ENCODE measurements around the gene NAT14. TPM values are rescaled to one million over a fixed set of nuclear protein-coding genes. Genes with fewer than 3 reads are reported as not detected.

The NAT14 gene
- total RNA-seq, 1 experiment from 2014 or later, result 45.2 TPM

- no peak for DNase-seq
- Histone ChIP-seq H3K4me1 (peaks cover 14% of the 10 kb centered on the region), H3K27me3 (replicated peaks; ENCODE audit: control insufficient read depth, insufficient read depth, low read length) (no peaks in the 10 kb centered on the region), H3K4me3 (ENCODE audit: low read depth, low read length) (no peak overlapping the region), H3K9me3 (no peaks in the 10 kb centered on the region), H3K36me3 (ENCODE audit: control insufficient read depth, insufficient read depth, low read length) (no peaks in the 10 kb centered on the region; the same call in 1 of the 2 replicates)
- H3K36me3 Mint-ChIP-seq (ENCODE audit: insufficient read depth, unreplicated experiment), result peaks cover 19% of the 10 kb centered on the region
- H3K9me3 Mint-ChIP-seq (ENCODE audit: unreplicated experiment), result no peaks in the 10 kb centered on the region
- H3K4me1 Mint-ChIP-seq (ENCODE audit: low read depth, unreplicated experiment), result peaks cover 19% of the 10 kb centered on the region
- H3K4me3 Mint-ChIP-seq (ENCODE audit: unreplicated experiment), result no peak overlapping the region
- CTCF ChIA-PET, result interaction anchor here (0.9 kb wide), 1 partner anchor 12 kb away, joined by 4 read pairs; no protein-coding TSS in a partner anchor
- POLR2A ChIA-PET, result interaction anchor here (0.6 kb wide), 1 partner anchor 118 kb away, joined by 3 read pairs; no protein-coding TSS in a partner anchor
- peak overlapping the region; percentile 36 for H3K27ac Mint-ChIP-seq (ENCODE audit: unreplicated experiment)
- TF ChIP-seq CTCF (IDR thresholded peaks at IDR 0.05; ENCODE audit: insufficient read depth in 1 of 2, low read depth in 1 of 2, low read length in 1 of 2, severe bottlenecking in 1 of 2, unreplicated experiment in 1 of 2), result no peak
- intact Hi-C loops (cut with micrococcal nuclease; ENCODE audit: unreplicated experiment), result no loop called here
- no peaks in the 10 kb centered on the region for H3K27me3 Mint-ChIP-seq (ENCODE audit: insufficient read depth, unreplicated experiment)
- no TSS peak for BruUV-seq (replicated peaks)
These were observed 5.9 kb upstream of the NAT14 start for GRCh38 chr19:55479045-55479444.

DNA sequence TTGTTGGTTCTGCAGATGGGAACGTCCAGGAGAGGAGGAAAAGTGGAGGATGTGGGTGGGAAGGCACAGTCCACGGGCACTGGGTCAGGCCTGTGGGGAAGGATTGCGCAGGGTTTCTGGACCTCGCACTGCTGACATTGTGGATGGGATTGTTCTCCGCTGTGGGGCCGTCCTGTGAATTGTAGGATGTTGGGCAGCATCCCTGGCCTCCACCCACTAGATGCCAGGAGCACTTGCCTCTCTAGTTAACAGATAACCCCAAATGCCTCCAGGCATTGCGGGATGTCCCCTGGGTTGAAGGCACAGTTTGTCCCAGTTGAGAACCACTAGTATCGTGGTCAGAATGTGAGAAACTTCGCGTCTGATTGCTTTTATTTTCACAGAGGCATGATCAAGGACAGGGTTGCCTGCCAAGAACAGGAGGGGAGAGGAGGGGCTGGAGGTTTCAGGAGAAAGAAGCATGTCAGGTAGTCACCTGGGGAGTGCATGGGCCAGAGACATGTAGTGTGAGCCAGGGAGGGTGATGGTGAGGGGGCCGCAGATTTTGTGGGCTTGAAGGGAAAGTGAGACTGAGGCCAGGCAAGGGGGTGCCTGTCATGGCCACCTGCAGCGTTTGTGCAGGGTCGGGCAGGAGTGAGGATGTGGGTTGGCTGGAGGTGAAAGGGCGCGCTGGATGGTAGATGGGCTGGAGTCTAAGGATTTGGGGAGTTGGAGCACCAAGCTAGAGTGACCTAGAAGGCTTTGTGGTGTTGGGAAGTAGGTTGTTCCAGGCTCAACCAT, 5.3 kb upstream of the NAT14 start:
- intact Hi-C loops (cut with micrococcal nuclease; ENCODE audit: unreplicated experiment), result no loop called here
- ChIA-PET POLR2A (interaction anchor here (0.6 kb wide), 1 partner anchor 118 kb away, joined by 3 read pairs; no protein-coding TSS in a partner anchor), CTCF (interaction anchor here (0.9 kb wide), 1 partner anchor 12 kb away, joined by 4 read pairs; no protein-coding TSS in a partner anchor)
- Histone ChIP-seq H3K4me1 (peaks cover 14% of the 10 kb centered on the region), H3K9me3 (no peaks in the 10 kb centered on the region), H3K36me3 (ENCODE audit: control insufficient read depth, insufficient read depth, low read length) (no peaks in the 10 kb centered on the region; the same call in 1 of the 2 replicates), H3K4me3 (ENCODE audit: low read depth, low read length) (no peak overlapping the region), H3K27me3 (replicated peaks; ENCODE audit: control insufficient read depth, insufficient read depth, low read length) (no peaks in the 10 kb centered on the region)
- TF ChIP-seq CTCF (IDR thresholded peaks at IDR 0.05; ENCODE audit: insufficient read depth in 1 of 2, low read depth in 1 of 2, low read length in 1 of 2, severe bottlenecking in 1 of 2, unreplicated experiment in 1 of 2), result no peak
- DNase-seq, result no peak
- Mint-ChIP-seq H3K4me3 (ENCODE audit: unreplicated experiment) (no peak overlapping the region), H3K27me3 (ENCODE audit: insufficient read depth, unreplicated experiment) (no peaks in the 10 kb centered on the region), H3K4me1 (ENCODE audit: low read depth, unreplicated experiment) (peaks cover 19% of the 10 kb centered on the region), H3K36me3 (ENCODE audit: insufficient read depth, unreplicated experiment) (peaks cover 24% of the 10 kb centered on the region), H3K27ac (ENCODE audit: unreplicated experiment) (no peak overlapping the region), H3K9me3 (ENCODE audit: unreplicated experiment) (no peaks in the 10 kb centered on the region)
- BruUV-seq (replicated peaks), result no TSS peak

DNA sequence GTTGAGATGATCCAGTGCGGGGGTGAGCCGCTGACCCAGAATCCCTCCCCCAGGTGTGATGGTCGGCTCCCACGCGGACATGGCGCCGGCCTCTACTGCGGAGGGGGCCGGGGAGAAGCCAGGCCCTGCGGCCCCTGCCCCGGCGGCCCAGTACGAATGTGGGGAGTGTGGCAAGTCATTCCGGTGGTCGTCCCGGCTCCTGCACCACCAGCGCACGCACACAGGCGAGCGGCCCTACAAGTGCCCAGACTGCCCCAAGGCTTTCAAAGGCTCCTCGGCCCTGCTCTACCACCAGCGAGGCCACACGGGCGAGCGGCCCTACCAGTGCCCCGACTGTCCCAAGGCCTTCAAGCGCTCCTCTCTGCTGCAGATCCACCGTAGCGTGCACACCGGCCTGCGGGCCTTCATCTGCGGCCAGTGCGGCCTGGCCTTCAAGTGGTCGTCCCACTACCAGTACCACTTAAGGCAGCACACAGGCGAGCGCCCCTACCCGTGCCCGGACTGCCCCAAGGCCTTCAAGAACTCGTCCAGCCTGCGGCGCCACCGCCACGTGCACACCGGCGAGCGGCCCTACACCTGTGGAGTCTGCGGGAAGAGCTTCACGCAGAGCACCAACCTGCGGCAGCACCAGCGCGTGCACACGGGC, 3.7 kb upstream of the NAT14 start:
- intact Hi-C loops (cut with micrococcal nuclease; ENCODE audit: unreplicated experiment), result no loop called here

More for the DNA sequence above, 3.7 kb upstream of the NAT14 start:
- Histone ChIP-seq H3K4me3 (ENCODE audit: low read depth, low read length) (no peak overlapping the region), H3K9me3 (no peaks in the 10 kb centered on the region), H3K36me3 (ENCODE audit: control insufficient read depth, insufficient read depth, low read length) (no peaks in the 10 kb centered on the region; the same call in 1 of the 2 replicates), H3K27me3 (replicated peaks; ENCODE audit: control insufficient read depth, insufficient read depth, low read length) (no peaks in the 10 kb centered on the region), H3K4me1 (peaks cover 4% of the 10 kb centered on the region; the same call in 1 of the 2 replicates)
- no peak for TF ChIP-seq CTCF (IDR thresholded peaks at IDR 0.05; ENCODE audit: insufficient read depth in 1 of 2, low read depth in 1 of 2, low read length in 1 of 2, severe bottlenecking in 1 of 2, unreplicated experiment in 1 of 2)
- CTCF ChIA-PET, result no interaction called here
- H3K9me3 Mint-ChIP-seq (ENCODE audit: unreplicated experiment), result no peaks in the 10 kb centered on the region
- DNase-seq, result no peak
- POLR2A ChIA-PET, result no interaction called here
- no peaks in the 10 kb centered on the region for H3K27me3 Mint-ChIP-seq (ENCODE audit: insufficient read depth, unreplicated experiment)
- H3K36me3 Mint-ChIP-seq (ENCODE audit: insufficient read depth, unreplicated experiment), result peaks cover 35% of the 10 kb centered on the region
- BruUV-seq (replicated peaks), result no TSS peak
- H3K4me1 Mint-ChIP-seq (ENCODE audit: low read depth, unreplicated experiment), result peaks cover 25% of the 10 kb centered on the region
- H3K4me3 Mint-ChIP-seq (ENCODE audit: unreplicated experiment), result no peak overlapping the region
- no peak overlapping the region for H3K27ac Mint-ChIP-seq (ENCODE audit: unreplicated experiment)

Measured in Caco-2 (cell line).